ENCODE data around the gene SLC16A7. TPM values are rescaled to one million over a fixed set of nuclear protein-coding genes. Genes with fewer than 3 reads are reported as not detected.

Gene SLC16A7
- total and polyA plus RNA-seq, 2 of the 8 experiments (the other 6 are each of a cell fraction or from before 2014, with no cell fraction given) = 0.74 to 4.3 TPM

GRCh38 chr12:59736786-59737185 is 141.0 kb downstream of the SLC16A7 start:
- H3K9me3 ChIP-seq (ENCODE audit: insufficient read depth in 2 of 2, low read depth in 1 of 2, low read length in 1 of 2) = no peaks in the 10 kb centered on the region
- no peaks in the 10 kb centered on the region for H3K79me2 ChIP-seq (ENCODE audit: control insufficient read depth in 1 of 2, insufficient read depth in 2 of 2, low read length in 2 of 2)
- H2BK120ac ChIP-seq (replicated peaks; ENCODE audit: low read depth, low read length) = no peak overlapping the region
- H2BK5ac ChIP-seq (ENCODE audit: low read depth, low read length) = no peak overlapping the region
- no peak overlapping the region for H4K8ac ChIP-seq (ENCODE audit: extremely low read depth, insufficient read depth, low read length)
- H3K9ac ChIP-seq (replicated peaks in 1 of 4; ENCODE audit: extremely low read depth in 1 of 4, low read depth in 3 of 4, low read length in 3 of 4) = no peak overlapping the region
- FAIRE-seq = no peak
- no peak overlapping the region for H3K23ac ChIP-seq (ENCODE audit: insufficient read length)
- no peak overlapping the region for H3K4me2 ChIP-seq (ENCODE audit: insufficient read depth in 1 of 2, low read depth in 2 of 2, low read length in 2 of 2)
- DNase-seq (ENCODE audit: low read depth in 1 of 2, low spot score in 2 of 2) = no peak
- no peak overlapping the region for H2BK15ac ChIP-seq (ENCODE audit: low read length)
- H3K56ac ChIP-seq (replicated peaks; ENCODE audit: insufficient read length, low read depth, low read length) = no peak overlapping the region
- no peak overlapping the region for H3K4me3 ChIP-seq (ENCODE audit: extremely low read depth in 1 of 4, insufficient read depth in 2 of 4, low read depth in 3 of 4, low read length in 4 of 4)
- no peak overlapping the region for H3K18ac ChIP-seq (ENCODE audit: extremely low read depth, low read length)
- no peaks in the 10 kb centered on the region for H3K79me1 ChIP-seq (ENCODE audit: low read depth, low read length)
- H4K20me1 ChIP-seq (replicated peaks in 1 of 2; ENCODE audit: control insufficient read depth in 1 of 2, insufficient read depth in 2 of 2, low read length in 2 of 2) = no peaks in the 10 kb centered on the region
- H2AK5ac ChIP-seq (ENCODE audit: low read depth, low read length) = no peak overlapping the region
- H3K27ac ChIP-seq (ENCODE audit: low read depth, low read length) = no peak overlapping the region
- no peak overlapping the region for H4K5ac ChIP-seq (ENCODE audit: insufficient read length, low read depth, low read length)
- no peak overlapping the region for H4K91ac ChIP-seq (replicated peaks; ENCODE audit: insufficient read length, low read length)
- H3K27me3 ChIP-seq (replicated peaks in 1 of 4; ENCODE audit: control insufficient read depth in 3 of 4, extremely low read depth in 1 of 4, insufficient read depth in 3 of 4, low read length in 3 of 4) = no peaks in the 10 kb centered on the region
- ChIA-PET CTCF (ENCODE audit: partially characterized antibody) (no interaction called here), POLR2A (ENCODE audit: partially characterized antibody) (no interaction called here)
- H2BK20ac ChIP-seq (ENCODE audit: low read length) = no peak overlapping the region
- no peaks in the 10 kb centered on the region for H3K23me2 ChIP-seq (ENCODE audit: low read depth, low read length)
- H2AFZ ChIP-seq (ENCODE audit: low read length) = no peak overlapping the region
- TF ChIP-seq CHD2 (IDR thresholded peaks at IDR 0.05; ENCODE audit: low read length) (no peak), POU5F1 (IDR thresholded peaks at IDR 0.05; ENCODE audit: low read depth, low read length) (no peak), BCL11A (IDR thresholded peaks at IDR 0.05; ENCODE audit: low read depth in 2 of 2, low read length in 2 of 2) (no peak), EZH2 (IDR thresholded peaks at IDR 0.05; ENCODE audit: low read depth, low read length, severe bottlenecking) (no peak), GABPA (IDR thresholded peaks at IDR 0.05; ENCODE audit: borderline replicate concordance, insufficient read depth, low read length) (no peak), KDM5A (IDR thresholded peaks at IDR 0.05; ENCODE audit: low read length) (no peak), SIN3A (conservative IDR thresholded peaks at IDR 0.05 in 1 of 2, IDR thresholded peaks at IDR 0.05 in 1 of 2; ENCODE audit: low read depth in 1 of 2, low read length in 2 of 2) (no peak), NRF1 (IDR thresholded peaks at IDR 0.05; ENCODE audit: low read depth, low read length) (no peak), MAFK (IDR thresholded peaks at IDR 0.05; ENCODE audit: low read depth, low read length) (no peak), RXRA (IDR thresholded peaks at IDR 0.05; ENCODE audit: insufficient read depth, low read depth, low read length) (no peak), EGR1 (IDR thresholded peaks at IDR 0.05; ENCODE audit: borderline replicate concordance, low read depth, low read length) (no peak)
- no peak overlapping the region for H2BK12ac ChIP-seq (ENCODE audit: low read depth, low read length)
- 75% methylated on average over 1 of the region's 1 CpG; no CpG with 5 or more reads in 1 of the 2 experiments for WGBS, 2 experiments (ENCODE audit: extremely low coverage in 1 of 2, insufficient coverage in 1 of 2, insufficient read length in 1 of 2, insufficient replicate concordance in 2 of 2, low coverage in 1 of 2, low lambda C conversion rate in 2 of 2, missing lambda C conversion rate in 1 of 2)
- H3K4ac ChIP-seq (replicated peaks; ENCODE audit: insufficient read length, low read depth, low read length) = no peak overlapping the region
- H3K14ac ChIP-seq (ENCODE audit: insufficient read length) = no peak overlapping the region
- no peaks in the 10 kb centered on the region for H3K4me1 ChIP-seq (replicated peaks in 1 of 4; ENCODE audit: control insufficient read depth in 3 of 4, insufficient read depth in 4 of 4, low read length in 3 of 4)
- no peaks in the 10 kb centered on the region for H3K36me3 ChIP-seq (ENCODE audit: control insufficient read depth in 2 of 4, insufficient read depth in 4 of 4, low read length in 3 of 4)

Measured in H1 (cell line).